ENCODE measurements around the gene SMCO1.
A peak's percentile ranks its signal among the peaks of the same experiment; 100 is the strongest.
"Not testable (repeated sequence)": the region's sequence is repeated elsewhere in the genome, so short reads cannot be mapped to it uniquely, and the experiment has no call there.

Gene SMCO1

GRCh38 chr3:196501316-196502044, 13.7 kb downstream of the SMCO1 start:
- peak; percentile 33 for DNase-seq
- in situ Hi-C loops (cut with HindIII; ENCODE audit: low pct_ligation_motif_present, low pct_unique_long_range_greater_than_20kb, low sequenced_read_pairs): no loop called here

- in situ Hi-C loops (cut with HindIII; ENCODE audit: low pct_ligation_motif_present, low pct_unique_long_range_greater_than_20kb, low sequenced_read_pairs): no loop called here
Observed at GRCh38 chr3:196499807-196500524, 15.2 kb downstream of the SMCO1 start.

GRCh38 chr3:196499061-196499460, 16.1 kb downstream of the SMCO1 start:
- in situ Hi-C loops (cut with HindIII; ENCODE audit: low pct_ligation_motif_present, low pct_unique_long_range_greater_than_20kb, low sequenced_read_pairs): no loop called here
- DNase-seq: peak; percentile 46

More at GRCh38 chr3:196499807-196500524, 15.2 kb downstream of the SMCO1 start:
- no peak for DNase-seq

- DNase-seq: no peak
- in situ Hi-C loops (cut with HindIII; ENCODE audit: low pct_ligation_motif_present, low pct_unique_long_range_greater_than_20kb, low sequenced_read_pairs): no loop called here
Observed at GRCh38 chr3:196498297-196498696, 16.8 kb downstream of the SMCO1 start.

- in situ Hi-C loops (cut with HindIII; ENCODE audit: low pct_ligation_motif_present, low pct_unique_long_range_greater_than_20kb, low sequenced_read_pairs): no loop called here
- DNase-seq: no peak
Observed at GRCh38 chr3:196496183-196496582, 19.0 kb downstream of the SMCO1 start.

GRCh38 chr3:196493292-196493691, 21.9 kb downstream of the SMCO1 start:
- in situ Hi-C loops (cut with HindIII; ENCODE audit: low pct_ligation_motif_present, low pct_unique_long_range_greater_than_20kb, low sequenced_read_pairs): no loop called here
- no peak for DNase-seq

GRCh38 chr3:196492080-196492479, 23.1 kb downstream of the SMCO1 start:
- DNase-seq: no peak
- in situ Hi-C loops (cut with HindIII; ENCODE audit: low pct_ligation_motif_present, low pct_unique_long_range_greater_than_20kb, low sequenced_read_pairs): no loop called here

GRCh38 chr3:196489747-196490146, 25.4 kb downstream of the SMCO1 start:
- in situ Hi-C loops (cut with HindIII; ENCODE audit: low pct_ligation_motif_present, low pct_unique_long_range_greater_than_20kb, low sequenced_read_pairs): no loop called here
- no peak for DNase-seq

- peak; percentile 9 for DNase-seq
- in situ Hi-C loops (cut with HindIII; ENCODE audit: low pct_ligation_motif_present, low pct_unique_long_range_greater_than_20kb, low sequenced_read_pairs): no loop called here
Observed at GRCh38 chr3:196486263-196486662, 28.9 kb downstream of the SMCO1 start.

- in situ Hi-C loops (cut with HindIII; ENCODE audit: low pct_ligation_motif_present, low pct_unique_long_range_greater_than_20kb, low sequenced_read_pairs): no loop called here
- no peak for DNase-seq
Observed at GRCh38 chr3:196477678-196478077, 37.5 kb downstream of the SMCO1 start.

GRCh38 chr3:196472286-196472685, 42.9 kb downstream of the SMCO1 start:
- no peak for DNase-seq
- in situ Hi-C loops (cut with HindIII; ENCODE audit: low pct_ligation_motif_present, low pct_unique_long_range_greater_than_20kb, low sequenced_read_pairs): no loop called here

- in situ Hi-C loops (cut with HindIII; ENCODE audit: low pct_ligation_motif_present, low pct_unique_long_range_greater_than_20kb, low sequenced_read_pairs): no loop called here
Observed at GRCh38 chr3:196471551-196471950, 43.6 kb downstream of the SMCO1 start.

GRCh38 chr3:196470182-196470581, 45.0 kb downstream of the SMCO1 start:
- in situ Hi-C loops (cut with HindIII; ENCODE audit: low pct_ligation_motif_present, low pct_unique_long_range_greater_than_20kb, low sequenced_read_pairs); DNase-seq: not testable (repeated sequence)

More at GRCh38 chr3:196471551-196471950, 43.6 kb downstream of the SMCO1 start:
- no peak for DNase-seq

- in situ Hi-C loops (cut with HindIII; ENCODE audit: low pct_ligation_motif_present, low pct_unique_long_range_greater_than_20kb, low sequenced_read_pairs): no loop called here
- DNase-seq: no peak
Observed at GRCh38 chr3:196463804-196464203, 51.3 kb downstream of the SMCO1 start.

- in situ Hi-C loops (cut with HindIII; ENCODE audit: low pct_ligation_motif_present, low pct_unique_long_range_greater_than_20kb, low sequenced_read_pairs): no loop called here
- DNase-seq: no peak
Observed at GRCh38 chr3:196463478-196463756, 51.7 kb downstream of the SMCO1 start.

GRCh38 chr3:196462680-196463477, 52.3 kb downstream of the SMCO1 start:
- in situ Hi-C loops (cut with HindIII; ENCODE audit: low pct_ligation_motif_present, low pct_unique_long_range_greater_than_20kb, low sequenced_read_pairs); DNase-seq: not testable (repeated sequence)

- no peak for DNase-seq
- in situ Hi-C loops (cut with HindIII; ENCODE audit: low pct_ligation_motif_present, low pct_unique_long_range_greater_than_20kb, low sequenced_read_pairs): no loop called here
Observed at GRCh38 chr3:196458063-196458462, 57.1 kb downstream of the SMCO1 start.

GRCh38 chr3:196457470-196457869, 57.7 kb downstream of the SMCO1 start:
- DNase-seq; in situ Hi-C loops (cut with HindIII; ENCODE audit: low pct_ligation_motif_present, low pct_unique_long_range_greater_than_20kb, low sequenced_read_pairs): not testable (repeated sequence)
